Measurements from ENCODE around the gene TRAF3.

TRAF3 gene

DNA sequence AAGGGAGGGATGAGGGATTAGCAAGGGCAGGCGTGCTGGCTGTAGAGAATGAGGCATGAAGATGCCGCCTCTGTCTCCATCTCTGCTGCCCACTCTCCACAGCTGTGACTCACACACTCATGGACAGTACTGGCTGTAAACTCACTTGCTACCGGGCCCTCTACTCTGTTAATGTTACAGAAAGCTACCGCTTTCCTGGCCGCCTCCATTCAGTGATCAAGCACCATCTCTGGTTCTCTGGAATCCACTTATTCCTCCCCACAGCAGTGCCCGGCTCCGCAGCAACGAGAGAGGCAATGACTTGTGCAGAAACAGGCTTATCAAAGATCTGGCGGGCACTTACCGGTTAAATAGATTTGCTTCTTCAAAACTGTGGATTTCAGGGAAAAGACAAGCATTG lies 180.0 kb downstream of the TRAF3 start:
- peaks cover 5% of the 10 kb centered on the region for H3K36me3 ChIP-seq (ENCODE audit: control insufficient read depth, insufficient read depth, low read length)
- no peak overlapping the region for H3K9ac ChIP-seq (ENCODE audit: low read length)
- H3K27me3 ChIP-seq (ENCODE audit: control insufficient read depth, insufficient read depth, low read length) = no peaks in the 10 kb centered on the region
- no peaks in the 10 kb centered on the region for H3K4me1 ChIP-seq (ENCODE audit: control insufficient read depth, insufficient read depth, low read length)
- no peak overlapping the region for H3K4me3 ChIP-seq (ENCODE audit: low read length)
- H3K9me3 ChIP-seq (ENCODE audit: control insufficient read depth, low read length) = no peaks in the 10 kb centered on the region

DNA sequence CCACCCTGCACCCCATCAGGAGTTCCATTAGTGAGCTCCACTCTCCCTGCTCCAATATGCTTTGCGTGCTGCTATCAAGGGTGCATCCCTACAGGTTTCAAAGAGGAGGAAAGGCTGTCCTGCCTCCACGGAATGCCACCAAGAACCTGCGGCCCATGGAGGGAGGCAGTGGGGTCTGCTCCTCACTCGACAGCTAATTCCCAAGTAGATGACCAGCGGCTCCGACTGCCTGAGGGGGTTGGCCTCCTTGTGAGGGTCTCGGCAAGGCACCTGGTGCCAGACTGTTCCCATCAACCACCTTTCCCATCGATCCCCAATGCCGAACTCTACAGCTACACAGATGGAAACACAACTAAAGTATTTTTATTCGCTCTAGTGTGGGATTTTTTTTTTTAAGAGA lies 181.2 kb downstream of the TRAF3 start:
- H3K36me3 ChIP-seq (ENCODE audit: control insufficient read depth, insufficient read depth, low read length) = peaks cover 5% of the 10 kb centered on the region
- no peak overlapping the region for H3K9ac ChIP-seq (ENCODE audit: low read length)
- H3K4me1 ChIP-seq (ENCODE audit: control insufficient read depth, insufficient read depth, low read length) = no peaks in the 10 kb centered on the region
- H3K27me3 ChIP-seq (ENCODE audit: control insufficient read depth, insufficient read depth, low read length) = no peaks in the 10 kb centered on the region
- no peaks in the 10 kb centered on the region for H3K9me3 ChIP-seq (ENCODE audit: control insufficient read depth, low read length)
- no peak overlapping the region for H3K4me3 ChIP-seq (ENCODE audit: low read length)
